GM21528 (cell line): Measurements from ENCODE around the gene SMCO1.
A peak's percentile ranks its signal among the peaks of the same experiment; 100 is the strongest.
"Not testable (repeated sequence)": the region's sequence is repeated elsewhere in the genome, so short reads cannot be mapped to it uniquely, and the experiment has no call there.

Experiments used
- ATAC-seq: cut with Tn5 transposase; IDR thresholded peaks from one replicate; pipeline ENCODE4 v1.9.1; 2021; ENCODE audit warnings: mild to moderate bottlenecking, moderate library complexity; ENCODE audit not compliant: unreplicated experiment, low FRiP score

SMCO1 gene, protein sequence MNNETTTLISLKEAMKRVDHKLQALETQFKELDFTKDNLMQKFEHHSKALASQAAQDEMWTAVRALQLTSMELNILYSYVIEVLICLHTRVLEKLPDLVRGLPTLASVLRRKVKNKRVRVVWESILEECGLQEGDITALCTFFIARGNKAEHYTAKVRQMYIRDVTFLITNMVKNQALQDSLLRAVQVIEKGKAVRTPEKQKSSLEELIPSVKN

DNA sequence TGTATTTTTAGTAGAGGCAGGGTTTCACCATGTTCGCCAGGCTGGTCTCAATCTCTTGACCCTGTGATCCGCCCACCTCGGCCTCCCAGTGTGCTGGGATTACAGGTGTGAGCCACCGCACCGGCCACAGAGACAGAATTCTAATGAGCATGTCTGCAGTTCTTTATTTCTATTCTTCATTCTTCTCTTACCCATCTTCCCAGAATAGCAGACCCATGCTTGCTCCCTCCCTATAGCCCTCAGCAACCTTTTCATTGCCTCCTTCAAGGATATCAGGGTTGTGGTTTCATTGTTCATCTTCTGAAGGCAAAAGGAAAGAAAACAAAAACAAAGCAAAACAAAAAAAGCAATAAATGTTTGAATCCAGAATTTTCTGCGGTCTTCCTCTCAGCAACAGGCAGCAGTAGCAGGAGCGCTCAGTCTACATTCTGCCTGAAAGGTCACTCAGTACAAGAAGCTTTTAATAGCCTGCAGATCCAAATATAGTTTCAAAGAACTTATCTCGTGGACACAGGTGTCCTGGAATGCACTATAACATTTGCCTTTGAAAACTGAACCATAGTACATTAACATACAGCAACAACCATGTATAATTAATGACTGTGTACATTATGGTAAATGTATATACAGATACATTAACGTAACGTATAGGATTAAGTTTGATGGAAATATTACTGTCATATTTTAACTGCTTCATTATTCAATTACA, at the start of gene SMCO1:
Gene SMCO1 (minus strand): TSS at position 434 of the 709 bp plus-strand sequence. CDS start 137 bp downstream, at position 297.
- no peak for ATAC-seq

DNA sequence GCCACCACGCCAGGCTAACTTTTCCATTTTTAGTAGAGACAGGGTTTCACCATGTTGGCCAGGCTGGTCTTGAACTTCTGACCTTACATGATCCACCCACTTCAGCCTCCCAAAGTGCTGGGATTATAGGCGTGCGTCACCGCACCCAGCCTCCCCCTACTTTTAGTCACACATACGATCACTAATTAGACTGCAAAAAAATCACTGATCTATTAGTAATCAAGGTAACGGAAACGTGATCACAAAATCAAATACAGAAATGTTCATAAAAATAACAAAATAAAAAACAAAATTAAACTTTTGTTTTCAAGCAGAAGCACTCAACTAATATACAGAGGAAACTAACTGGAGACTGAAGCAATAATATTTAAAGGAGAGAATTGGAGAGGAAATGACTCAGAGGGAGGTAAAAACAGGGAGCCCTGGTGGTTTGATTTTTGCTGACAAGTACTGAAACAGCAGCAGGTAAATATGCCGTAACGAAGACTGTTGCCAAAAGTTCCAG, 48.6 kb upstream of the SMCO1 start:
- ATAC-seq = no peak

DNA sequence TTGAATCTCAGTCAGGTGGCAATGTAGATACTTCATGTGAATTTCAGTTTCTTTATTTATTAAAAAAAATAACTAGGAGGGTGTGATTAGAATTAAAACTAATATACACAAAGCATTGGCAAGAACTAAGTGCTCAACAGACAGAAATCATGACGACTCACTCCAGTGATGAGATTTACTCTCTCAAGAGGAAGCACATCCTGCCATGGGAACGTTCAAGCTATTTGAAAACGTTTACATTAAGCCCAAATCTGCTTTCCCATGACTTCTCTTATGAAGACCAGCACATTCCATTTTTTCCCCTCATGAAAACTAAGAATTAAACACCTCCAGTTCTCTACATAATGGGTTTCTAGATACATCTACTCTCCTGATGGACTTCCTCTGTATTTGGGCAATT, 44.7 kb upstream of the SMCO1 start:
- ATAC-seq = no peak

DNA sequence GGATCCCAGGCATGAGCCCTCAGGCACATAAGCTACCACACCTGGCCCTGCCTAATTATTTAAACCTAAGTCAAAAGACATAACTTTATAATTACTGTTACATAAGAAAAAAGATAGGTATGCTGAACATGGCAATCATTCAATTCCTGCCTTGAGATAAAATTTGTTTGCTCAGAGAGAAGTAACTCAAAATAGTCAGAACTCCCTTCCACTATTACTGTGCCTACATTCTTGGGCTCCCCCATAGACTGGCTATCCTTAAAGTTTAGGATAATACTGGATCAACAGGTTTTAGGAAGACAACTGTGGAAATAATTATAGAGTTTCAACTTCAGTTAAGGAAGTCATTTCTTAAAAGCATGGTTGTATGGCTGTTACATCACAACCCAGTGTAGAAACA, 43.3 kb upstream of the SMCO1 start:
- ATAC-seq = no peak

DNA sequence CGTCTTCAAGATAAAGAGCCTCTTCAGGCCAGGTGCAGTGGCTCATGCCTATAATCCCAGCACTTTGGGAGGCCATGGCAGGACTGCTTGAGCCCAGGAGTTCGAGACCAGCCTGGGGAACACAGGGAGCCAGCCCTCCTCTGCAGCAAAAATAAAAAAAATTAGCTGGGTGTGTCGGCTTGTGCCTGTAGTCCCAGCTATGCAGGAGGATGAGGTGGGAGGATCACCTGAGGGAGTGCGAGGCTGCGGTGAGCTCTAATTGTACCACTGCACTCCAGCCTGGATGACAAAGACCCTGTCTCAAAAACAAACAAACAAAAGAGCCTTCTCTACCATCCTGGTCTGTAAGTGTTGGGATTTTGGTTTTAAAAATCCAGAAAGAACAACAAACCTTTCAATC, 42.1 kb upstream of the SMCO1 start:
- no peak for ATAC-seq

DNA sequence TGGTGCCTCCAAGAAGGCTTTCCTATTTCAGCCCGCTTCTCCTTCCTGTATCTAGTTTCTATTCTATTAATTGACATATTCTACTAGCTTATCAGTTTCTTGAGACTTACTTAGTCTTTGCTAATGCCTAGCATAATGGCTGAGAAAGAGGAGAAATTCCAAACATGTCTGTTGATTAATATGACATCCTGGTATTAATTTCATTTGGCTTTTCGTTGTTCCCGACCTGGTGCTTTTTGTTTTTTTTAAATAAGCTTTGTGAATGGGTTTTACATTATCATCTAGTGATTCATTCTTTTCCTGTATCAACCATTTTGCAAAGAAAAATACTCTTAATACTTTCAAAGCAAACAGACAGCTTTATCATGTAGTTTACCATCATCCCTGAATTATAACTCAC, 40.1 kb upstream of the SMCO1 start:
- no peak for ATAC-seq

DNA sequence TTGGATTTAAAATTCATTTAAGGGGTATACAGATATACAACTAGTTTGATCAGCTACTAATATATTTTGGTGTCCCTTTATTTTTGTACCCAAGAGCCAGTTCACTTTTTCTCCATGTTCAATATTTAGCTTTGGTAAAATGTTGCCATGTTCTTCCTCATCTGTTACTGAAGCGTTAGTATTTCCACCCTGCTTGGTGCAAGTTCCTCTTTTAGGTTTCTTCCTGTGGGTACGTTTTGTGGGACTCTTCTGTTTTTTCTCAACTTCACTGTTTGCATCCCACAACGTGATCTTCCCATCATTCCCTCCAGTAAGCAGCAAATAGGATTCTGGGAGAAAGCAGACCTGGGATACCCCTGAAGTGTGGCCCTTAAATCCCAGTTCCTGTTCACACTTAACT, 39.1 kb upstream of the SMCO1 start:
- ATAC-seq = no peak

DNA sequence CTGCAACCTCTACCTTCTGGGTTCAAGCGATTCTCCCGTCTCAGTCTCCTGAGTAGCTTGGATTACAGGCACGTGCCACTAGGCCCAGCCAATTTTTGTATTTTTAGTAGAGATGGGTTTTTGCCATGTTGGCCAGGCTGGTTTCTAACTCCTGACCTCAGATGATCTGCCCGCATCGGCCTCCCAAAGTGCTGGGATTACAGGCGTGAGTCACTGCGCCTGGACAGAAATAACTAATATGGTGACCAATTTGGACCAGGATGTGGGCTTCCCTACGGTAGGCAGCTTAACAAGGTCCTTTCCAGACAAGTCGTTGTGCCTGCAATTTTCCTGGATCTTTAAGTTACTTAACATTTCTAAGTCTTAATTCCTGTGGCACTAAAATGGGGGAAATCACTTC, 38.4 kb upstream of the SMCO1 start:
- ATAC-seq = no peak

DNA sequence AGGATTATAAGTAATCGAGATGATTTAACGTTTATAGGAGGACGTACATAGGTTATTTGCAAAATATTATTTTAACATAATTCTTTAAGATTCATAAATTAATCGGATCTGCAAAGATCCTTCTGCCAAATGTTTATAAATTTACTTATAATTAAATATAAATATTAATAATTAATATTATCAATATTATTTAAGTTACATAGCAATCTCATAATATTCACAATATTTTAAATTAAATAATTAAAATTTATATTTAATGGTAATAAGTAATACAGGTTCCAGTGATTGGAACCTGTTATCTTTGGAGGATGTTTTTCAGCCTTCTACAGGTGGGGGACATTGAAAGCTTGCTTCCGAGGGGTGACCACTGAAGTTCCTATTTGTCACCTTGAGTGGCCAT, 37.1 kb upstream of the SMCO1 start:
- no peak for ATAC-seq

DNA sequence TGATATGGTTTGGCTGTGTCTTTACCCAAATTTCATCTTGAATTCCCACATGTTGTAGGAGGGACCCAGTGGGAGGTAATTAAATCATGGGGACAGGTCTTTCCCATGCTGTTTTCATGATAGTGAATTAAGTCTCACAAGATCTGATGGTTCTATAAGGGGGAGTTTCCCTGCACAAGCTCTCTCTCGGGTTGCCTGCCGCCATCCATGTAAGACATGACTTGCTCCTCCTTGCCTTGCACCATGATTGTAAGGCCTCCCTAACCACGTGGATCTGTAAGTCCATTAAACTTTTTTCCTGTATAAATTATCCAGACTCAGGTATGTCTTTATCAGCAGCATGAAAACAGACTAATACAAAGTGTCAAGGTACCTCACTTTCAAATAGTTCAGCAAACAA, 35.0 kb upstream of the SMCO1 start:
- ATAC-seq = not testable (repeated sequence)

DNA sequence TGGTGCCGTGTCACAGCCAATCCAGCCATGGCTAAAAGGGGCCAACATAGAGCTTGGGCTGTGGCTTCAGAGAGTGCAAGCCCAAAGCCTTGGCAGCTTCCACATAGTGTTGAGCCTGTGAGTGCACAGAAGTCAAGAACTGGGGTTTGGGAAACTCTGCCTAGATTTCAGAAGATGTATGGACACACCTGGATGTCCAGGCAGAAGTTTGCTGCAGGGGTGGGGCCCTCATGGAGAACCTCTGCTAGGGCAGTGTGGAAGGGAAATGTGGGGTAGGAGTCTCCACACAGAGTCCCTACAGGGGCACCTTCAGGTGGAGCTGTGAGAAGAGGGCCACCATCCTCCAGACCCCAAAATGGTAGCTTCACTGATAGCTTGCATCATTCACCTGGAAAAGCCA, 34.2 kb upstream of the SMCO1 start:
- not testable (repeated sequence) for ATAC-seq

DNA sequence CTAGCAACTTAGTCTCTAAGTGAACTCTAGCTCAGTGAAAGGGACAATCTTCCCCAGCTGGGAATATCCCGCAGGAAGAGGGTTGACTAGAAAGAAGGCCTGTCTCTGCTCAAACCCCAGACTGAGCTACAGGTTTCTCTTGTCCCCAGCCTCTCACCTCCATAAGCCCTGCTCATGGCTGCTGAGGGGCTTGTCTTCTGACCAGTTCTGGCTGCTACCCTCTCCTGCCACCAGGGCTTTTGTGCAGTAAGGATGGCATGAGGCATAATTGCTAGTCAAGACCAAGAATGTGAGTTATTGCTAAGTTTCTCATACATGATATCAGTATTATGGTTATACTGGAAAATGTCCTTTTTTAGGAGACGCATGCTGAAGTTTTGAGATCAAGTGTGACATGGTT, 31.9 kb upstream of the SMCO1 start:
- ATAC-seq = no peak

DNA sequence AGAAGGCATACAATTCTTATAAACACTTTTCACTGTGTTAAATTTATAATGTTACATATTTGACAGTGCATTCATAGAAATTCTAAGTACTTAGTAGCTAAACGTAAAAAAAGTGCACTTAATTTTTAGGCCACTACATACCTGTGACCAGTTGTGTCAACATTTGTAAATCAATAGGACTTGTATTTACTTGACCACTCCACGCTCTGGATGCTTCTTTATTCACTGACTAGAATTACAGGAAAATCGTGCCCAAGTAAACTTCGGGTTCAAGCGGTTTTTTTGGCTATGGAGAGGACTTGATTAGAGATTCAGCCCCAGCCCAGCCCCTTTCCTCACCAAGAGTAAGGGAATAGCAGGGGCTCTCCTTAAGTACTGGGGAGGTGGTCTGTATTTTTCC, 31.4 kb upstream of the SMCO1 start:
- no peak for ATAC-seq

DNA sequence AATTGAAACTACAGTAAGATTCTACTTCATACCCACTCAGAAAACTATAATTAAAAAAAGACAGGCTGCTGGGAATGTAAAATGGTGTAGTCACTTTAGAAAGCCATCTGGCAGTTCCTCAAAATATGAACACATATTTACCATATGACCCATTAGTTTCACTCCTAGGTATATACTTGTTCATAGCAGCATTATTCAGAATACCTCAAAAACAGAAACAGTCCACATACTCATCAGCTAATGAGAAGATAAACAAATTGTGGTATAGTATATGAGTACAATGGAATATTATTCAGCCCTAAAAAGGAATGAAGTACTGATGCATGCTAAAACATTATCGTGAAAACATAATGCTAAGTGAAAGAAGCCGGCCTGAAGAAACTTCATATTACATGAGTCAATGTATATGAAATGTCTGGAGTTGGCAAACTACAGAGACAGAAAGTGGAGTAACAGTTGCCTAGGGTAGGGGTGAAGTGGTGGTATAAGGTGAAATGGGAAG, 29.4 kb upstream of the SMCO1 start:
- ATAC-seq = no peak

DNA sequence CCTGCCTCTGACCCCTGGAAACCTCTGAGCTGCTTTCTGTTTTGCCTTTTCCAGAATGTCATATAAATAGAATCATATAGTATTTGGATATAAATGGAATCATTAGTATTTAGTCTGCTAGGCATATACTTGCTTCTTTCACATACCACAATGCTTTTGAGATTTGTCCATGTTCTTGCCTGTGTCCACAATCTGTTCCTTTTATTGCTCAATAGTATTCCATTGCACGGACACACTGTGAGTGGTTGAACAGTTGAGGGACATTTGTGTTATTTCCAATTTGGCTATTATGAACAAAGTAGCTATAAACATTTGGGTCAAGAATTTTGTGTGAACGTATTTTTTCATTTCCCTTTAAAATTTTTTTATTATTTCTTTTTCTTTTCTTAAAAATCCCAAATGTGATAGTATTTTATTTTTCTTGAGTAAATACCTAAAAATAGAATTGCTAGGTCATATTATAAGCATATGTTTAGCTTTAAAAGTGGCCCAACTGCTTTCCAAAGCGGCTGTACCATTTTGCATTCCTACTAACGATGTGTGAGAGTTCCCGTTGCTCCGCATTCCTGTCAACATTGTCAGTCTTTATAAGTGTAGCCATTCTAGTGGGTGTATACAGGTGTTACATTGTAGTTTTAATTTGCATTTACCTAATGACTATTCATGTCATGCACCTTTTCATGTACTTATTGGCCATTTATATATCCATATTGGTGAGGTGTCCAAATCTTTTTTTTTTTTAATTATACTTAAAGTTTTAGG, 26.7 kb upstream of the SMCO1 start:
- ATAC-seq = no peak

DNA sequence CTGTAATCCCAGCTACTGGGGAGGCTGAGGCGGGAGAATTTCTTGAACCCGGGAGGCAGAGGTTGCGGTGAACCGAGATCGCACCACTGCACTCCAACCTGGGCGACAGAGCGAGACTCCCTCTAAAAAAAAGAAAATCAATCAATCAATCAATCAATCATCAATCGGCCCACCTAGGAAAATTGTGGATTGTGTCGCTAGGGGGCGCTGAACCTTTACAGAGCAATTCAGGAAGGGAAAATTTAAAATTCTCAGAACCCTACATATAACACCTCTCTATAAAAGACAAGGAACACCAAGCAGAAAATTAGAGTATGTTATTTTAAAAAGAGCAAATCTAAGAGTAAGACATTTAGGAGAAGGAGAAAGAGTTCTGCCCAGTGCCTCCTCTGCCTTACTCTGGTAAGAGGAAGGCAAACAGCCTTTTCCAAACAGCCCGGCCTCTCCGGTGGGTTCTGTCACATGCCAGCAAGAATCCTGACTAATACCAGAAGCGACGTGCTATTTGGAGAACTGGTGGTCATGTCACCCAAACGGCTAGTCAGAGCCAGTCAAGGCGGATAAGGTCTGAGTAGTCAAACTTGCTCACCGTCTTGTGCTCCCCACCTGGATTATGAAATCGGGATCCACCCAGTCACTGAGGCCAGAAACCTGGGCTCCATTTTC, 22.3 kb upstream of the SMCO1 start:
- ATAC-seq = no peak

DNA sequence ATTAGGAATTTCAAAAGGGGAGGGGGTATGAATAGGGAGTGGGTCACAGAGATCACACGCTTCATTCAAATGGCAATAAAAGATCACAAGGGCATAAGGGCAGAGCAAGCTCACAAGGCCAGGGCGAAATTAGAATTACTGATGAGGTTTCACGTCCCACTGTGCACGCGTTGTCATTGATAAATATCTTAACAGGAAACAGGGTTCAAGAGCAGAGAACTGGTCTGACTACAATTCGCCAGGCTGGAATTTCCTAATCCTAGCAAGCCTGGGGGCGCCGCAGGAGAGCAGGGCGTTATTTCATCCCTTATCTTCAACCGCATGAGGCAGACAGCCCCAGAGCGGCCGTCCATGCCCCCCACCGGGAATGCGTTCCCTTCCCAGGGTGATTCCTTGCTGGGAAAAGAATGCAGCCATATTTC, 18.1 kb upstream of the SMCO1 start:
- ATAC-seq = no peak

DNA sequence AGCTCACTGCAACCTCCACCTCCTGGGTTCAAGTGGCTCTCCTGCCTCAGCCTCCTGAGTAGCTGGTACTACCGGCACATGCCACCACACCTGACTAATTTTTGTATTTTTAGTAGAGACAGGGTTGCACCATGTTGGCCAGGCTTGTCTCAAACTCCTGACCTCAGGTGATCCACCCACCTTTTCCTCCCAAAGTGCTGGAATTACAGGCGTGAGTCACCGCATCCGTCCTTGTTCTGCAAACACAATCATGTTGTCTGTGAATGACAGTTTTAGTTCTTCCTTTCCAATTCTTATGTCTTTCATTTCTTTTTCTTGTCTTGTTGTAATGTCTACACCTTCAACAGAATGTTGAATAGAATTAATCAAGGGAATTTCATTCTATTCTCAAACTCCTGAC, 16.3 kb upstream of the SMCO1 start:
- no peak for ATAC-seq

DNA sequence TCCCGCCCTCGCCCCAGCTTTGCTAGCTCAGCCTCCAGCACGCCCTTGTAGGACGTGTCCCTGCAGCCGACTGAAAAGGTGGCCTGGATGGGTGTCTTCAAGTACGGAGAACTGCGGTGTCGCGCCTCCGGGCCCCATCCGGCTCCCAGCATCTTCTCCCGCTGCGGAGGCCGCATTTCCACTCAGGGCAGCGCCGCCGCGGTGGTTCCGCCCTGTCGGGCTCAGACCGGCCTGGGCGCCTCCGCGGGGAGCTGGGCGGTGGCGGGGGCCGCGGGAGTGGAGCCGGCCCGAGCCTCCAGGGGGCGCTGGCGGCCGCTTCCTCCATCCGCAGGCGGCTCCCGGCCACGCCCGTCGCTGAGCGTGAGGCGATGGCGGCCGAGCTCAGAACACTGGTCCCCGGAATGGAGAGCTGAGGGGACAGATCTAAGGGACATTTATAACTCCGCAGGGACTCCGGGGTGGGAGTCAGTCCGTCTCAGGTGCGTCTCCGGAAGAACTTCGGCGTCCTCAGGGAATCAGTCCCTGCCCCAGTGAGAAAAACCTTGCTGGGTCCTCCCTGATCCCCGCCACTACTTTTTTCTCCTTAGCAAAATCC, 13.6 kb upstream of the SMCO1 start:
- ATAC-seq = peak; percentile 73

DNA sequence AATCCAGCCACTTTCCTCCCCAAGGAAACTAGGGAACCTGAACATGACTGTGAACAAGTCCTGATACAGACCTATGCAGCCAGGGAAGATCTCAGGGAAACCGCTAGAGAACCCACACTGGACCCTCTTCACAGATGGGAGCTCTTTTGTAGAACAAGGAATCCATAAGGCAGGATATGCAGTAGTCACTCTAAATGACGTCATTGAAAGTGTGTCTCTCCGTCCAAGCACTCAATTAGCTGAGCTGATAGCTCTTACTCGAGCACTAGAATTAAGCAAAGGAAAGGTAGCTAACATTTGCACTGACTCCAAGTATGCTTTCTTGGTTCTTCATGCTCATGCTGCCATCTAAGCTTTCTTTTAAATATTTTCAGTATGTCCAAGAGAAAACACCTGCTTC, 10.0 kb upstream of the SMCO1 start:
- no peak for ATAC-seq
